Measurements from ENCODE around the gene MAMSTR. TPM values are rescaled to one million over a fixed set of nuclear protein-coding genes. Genes with fewer than 3 reads are reported as not detected.

The MAMSTR gene
- total and polyA plus RNA-seq, 9 donors, result 1.3 to 17.1 (median 10.7) TPM

DNA sequence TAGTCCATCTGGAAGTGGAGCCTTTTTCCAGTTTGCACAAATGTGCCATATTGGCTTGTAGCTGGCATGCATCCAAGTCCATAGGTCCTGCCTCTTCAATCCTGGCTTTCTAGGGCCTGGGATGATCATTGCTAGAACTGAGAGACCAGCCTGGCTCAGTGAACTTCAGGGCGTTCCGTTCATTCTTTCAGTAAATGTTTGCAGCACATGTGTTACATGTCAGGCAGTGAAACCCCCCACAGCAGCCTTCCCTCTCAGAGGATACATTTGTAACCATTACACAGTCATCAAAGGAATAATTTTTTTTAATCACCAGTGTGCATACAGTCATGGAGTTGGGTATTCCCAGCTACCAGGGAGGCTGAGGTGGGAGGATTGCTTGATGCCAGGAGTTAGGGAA is 14.1 kb downstream of the MAMSTR start:
- WGBS, 3 donors, result 49 to 80% (median 60%) methylated on average over 2 of the region's 2 CpGs
- no peak for DNase-seq
- intact Hi-C loops (cut with DNase I), result no loop called here

DNA sequence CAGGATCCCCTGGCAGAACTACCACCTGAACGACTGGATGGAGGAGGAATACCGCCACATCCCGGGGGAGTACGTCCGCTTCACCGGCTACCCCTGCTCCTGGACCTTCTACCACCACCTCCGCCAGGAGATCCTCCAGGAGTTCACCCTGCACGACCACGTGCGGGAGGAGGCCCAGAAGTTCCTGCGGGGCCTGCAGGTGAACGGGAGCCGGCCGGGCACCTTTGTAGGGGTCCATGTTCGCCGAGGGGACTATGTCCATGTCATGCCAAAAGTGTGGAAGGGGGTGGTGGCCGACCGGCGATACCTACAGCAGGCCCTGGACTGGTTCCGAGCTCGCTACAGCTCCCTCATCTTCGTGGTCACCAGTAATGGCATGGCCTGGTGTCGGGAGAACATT is 16.2 kb downstream of the MAMSTR start:
- 86 to 90% (median 88%) methylated on average over 23 of the region's 23 CpGs for WGBS, 3 donors

More for the DNA sequence above, 14.1 kb downstream of the MAMSTR start:
- no peak overlapping the region for H3K4me3 ChIP-seq
- H3K36me3 ChIP-seq, result no peaks in the 10 kb centered on the region
- no peak for TF ChIP-seq EP300 (IDR thresholded peaks at IDR 0.05)
- TF ChIP-seq POLR2A (IDR thresholded peaks at IDR 0.05), result no peak
- TF ChIP-seq, protein P1, sequence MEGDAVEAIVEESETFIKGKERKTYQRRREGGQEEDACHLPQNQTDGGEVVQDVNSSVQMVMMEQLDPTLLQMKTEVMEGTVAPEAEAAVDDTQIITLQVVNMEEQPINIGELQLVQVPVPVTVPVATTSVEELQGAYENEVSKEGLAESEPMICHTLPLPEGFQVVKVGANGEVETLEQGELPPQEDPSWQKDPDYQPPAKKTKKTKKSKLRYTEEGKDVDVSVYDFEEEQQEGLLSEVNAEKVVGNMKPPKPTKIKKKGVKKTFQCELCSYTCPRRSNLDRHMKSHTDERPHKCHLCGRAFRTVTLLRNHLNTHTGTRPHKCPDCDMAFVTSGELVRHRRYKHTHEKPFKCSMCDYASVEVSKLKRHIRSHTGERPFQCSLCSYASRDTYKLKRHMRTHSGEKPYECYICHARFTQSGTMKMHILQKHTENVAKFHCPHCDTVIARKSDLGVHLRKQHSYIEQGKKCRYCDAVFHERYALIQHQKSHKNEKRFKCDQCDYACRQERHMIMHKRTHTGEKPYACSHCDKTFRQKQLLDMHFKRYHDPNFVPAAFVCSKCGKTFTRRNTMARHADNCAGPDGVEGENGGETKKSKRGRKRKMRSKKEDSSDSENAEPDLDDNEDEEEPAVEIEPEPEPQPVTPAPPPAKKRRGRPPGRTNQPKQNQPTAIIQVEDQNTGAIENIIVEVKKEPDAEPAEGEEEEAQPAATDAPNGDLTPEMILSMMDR (IDR thresholded peaks at IDR 0.05), result no peak
- H3K27me3 ChIP-seq, result no peaks in the 10 kb centered on the region
- H3K27ac ChIP-seq, result no peak overlapping the region
- no peaks in the 10 kb centered on the region for H3K4me1 ChIP-seq (ENCODE audit: insufficient read depth)
- no peaks in the 10 kb centered on the region for H3K9me3 ChIP-seq

GRCh38 chr19:48702701-48703100 is 16.8 kb downstream of the MAMSTR start:
- Histone ChIP-seq H3K27me3 (no peaks in the 10 kb centered on the region), H3K9me3 (no peaks in the 10 kb centered on the region), H3K4me3 (no peak overlapping the region), H3K36me3 (no peaks in the 10 kb centered on the region), H3K27ac (no peak overlapping the region), H3K4me1 (ENCODE audit: insufficient read depth) (no peaks in the 10 kb centered on the region)
- no peak for DNase-seq
- intact Hi-C loops (cut with DNase I), result no loop called here
- 55 to 68% (median 59%) methylated on average over 13 of the region's 13 CpGs for WGBS, 3 donors
- TF ChIP-seq POLR2A (IDR thresholded peaks at IDR 0.05) (no peak), EP300 (IDR thresholded peaks at IDR 0.05) (no peak)
- TF ChIP-seq, protein P1 (IDR thresholded peaks at IDR 0.05), result no peak

More for the DNA sequence above, 16.2 kb downstream of the MAMSTR start:
- Histone ChIP-seq H3K36me3 (no peaks in the 10 kb centered on the region), H3K4me3 (no peak overlapping the region), H3K27me3 (no peaks in the 10 kb centered on the region), H3K9me3 (no peaks in the 10 kb centered on the region), H3K4me1 (ENCODE audit: insufficient read depth) (no peaks in the 10 kb centered on the region), H3K27ac (no peak overlapping the region)
- no peak for TF ChIP-seq POLR2A (IDR thresholded peaks at IDR 0.05)
- no peak for TF ChIP-seq EP300 (IDR thresholded peaks at IDR 0.05)
- TF ChIP-seq, protein P1 (IDR thresholded peaks at IDR 0.05), result no peak
- intact Hi-C loops (cut with DNase I), result no loop called here
- no peak for DNase-seq

- H3K27me3 ChIP-seq, result no peaks in the 10 kb centered on the region
- H3K4me1 ChIP-seq (ENCODE audit: insufficient read depth), result no peaks in the 10 kb centered on the region
- intact Hi-C loops (cut with DNase I), result no loop called here
- WGBS, 3 donors, result 8 to 28% (median 12%) methylated on average over 4 of the region's 4 CpGs
- no peak overlapping the region for H3K4me3 ChIP-seq
- TF ChIP-seq EP300 (IDR thresholded peaks at IDR 0.05) (no peak), POLR2A (IDR thresholded peaks at IDR 0.05) (no peak)
- TF ChIP-seq, protein P1 (IDR thresholded peaks at IDR 0.05), result no peak
- H3K27ac ChIP-seq, result no peak overlapping the region
- DNase-seq, result peak in 1 of 5 donors; percentile 50
- no peaks in the 10 kb centered on the region for H3K9me3 ChIP-seq
- H3K36me3 ChIP-seq, result no peaks in the 10 kb centered on the region
Measured at GRCh38 chr19:48698046-48698445, 21.5 kb downstream of the MAMSTR start.

Data from ovary (tissue), 9 donors.